Stomach (tissue), 9 donors: ENCODE data around the gene RNF112. TPM values are rescaled to one million over a fixed set of nuclear protein-coding genes. Genes with fewer than 3 reads are reported as not detected.

ENCODE experiments used
- DNase-seq, 2 donors: peaks; one replicate each; pipeline versions ENCODE4 v3.0.0 to v3.0.0-alpha.2; 2013 to 2019
- H3K27ac ChIP-seq, 5 donors: fragments of 200-600 bp in 4 of 5; sonication (generic) in 4 of 5; one replicate each; pipeline ENCODE4 v1.5.1; 2013 to 2019; ENCODE audit warnings: mild to moderate bottlenecking in 1 of 5, moderate library complexity in 1 of 5
- H3K27me3 ChIP-seq, 3 donors: fragments of 200-600 bp; sonication (generic); one replicate each; pipeline ENCODE4 v1.5.1; 2017 to 2019; ENCODE audit warnings: mixed run types in 1 of 3
- H3K36me3 ChIP-seq, 4 donors: fragments of 200-600 bp; sonication (generic); 1 replicate in 3 of 4; 2 replicates in 1 of 4; pipeline ENCODE4 v1.5.1; 2016 to 2019
- H3K4me1 ChIP-seq, 4 donors: fragments of 200-600 bp; sonication (generic); one replicate each; pipeline ENCODE4 v1.5.1; 2016 to 2019
- H3K4me3 ChIP-seq, 4 donors: fragments of 200-600 bp; sonication (generic) in 3 of 4; one replicate each; pipeline ENCODE4 v1.5.1; 2016 to 2019; ENCODE audit warnings: mild to moderate bottlenecking in 1 of 4
- H3K9me3 ChIP-seq, 4 donors: fragments of 200-600 bp; sonication (generic); one replicate each; pipeline ENCODE4 v1.5.1; 2016 to 2019
- EP300 ChIP-seq: sonication (generic); formaldehyde crosslinking; IDR thresholded peaks from one replicate; pipeline ENCODE4 v1.6.1; 2017; ENCODE audit warnings: antibody characterized with exemption
- POLR2A ChIP-seq, 4 donors: fragments of 450-650 bp; IDR thresholded peaks; one replicate each; pipeline ENCODE4 v1.6.1; 2016; ENCODE audit warnings: antibody characterized with exemption in 4 of 4, control low read depth in 2 of 4, mild to moderate bottlenecking in 1 of 4, moderate library complexity in 1 of 4
- POLR2AphosphoS5 ChIP-seq, 3 donors: sonication (generic); formaldehyde crosslinking; IDR thresholded peaks; one replicate each; pipeline ENCODE4 v1.6.1; 2016; ENCODE audit warnings: antibody characterized with exemption in 3 of 3
- WGBS, 5 donors: extraction: QIAGEN DNeasy Blood & Tissue Kit in 3 of 5; methylation state at CpG; one replicate each; pipeline versions ENCODE4 v1.1.5 to v1.1.7; 2013 to 2018; 5-methylcytosine and 5-hydroxymethylcytosine counted together
- intact Hi-C: fragments of 100-400 bp; cut with DNase I; formaldehyde crosslinking; loops from one replicate; pipeline ENCODE4 v1.15.1; 2023; ENCODE audit warnings: low total_unique reads
- polyA plus RNA-seq, 3 donors: library from polyadenylated mRNA; stranded (reverse); fragments of 200-250 nt; gene quantifications; one replicate each; pipeline ENCODE4 v1.2.3, GENCODE V29; 2013
- total RNA-seq, 5 donors: library from RNA; depleted of rRNA; stranded (reverse); fragments of >200 nt; gene quantifications; one replicate each; pipeline versions ENCODE4 v1.1.0 to v1.2.3, GENCODE V29; 2014 to 2016
- TF ChIP-seq, protein P1 (sequence below), 7 experiments: fragments of 450-650 bp in 4 of 7; fragments of 200-600 bp in 3 of 7; sonication (generic) in 3 of 7; IDR thresholded peaks; one replicate each; pipeline ENCODE4 v1.5.1; 2016 to 2019; ENCODE audit warnings: antibody characterized with exemption in 7 of 7, control low read depth in 2 of 7, mild to moderate bottlenecking in 1 of 7
- donor health status: healthy with polysubstance abuse.
- donor health status: Bipolar disorder and iron deficiency.
- donor health status: healthy.

The RNF112 gene
- total and polyA plus RNA-seq, 8 donors, result 0.45 to 5.0 (median 2.1) TPM; not detected in 2

GRCh38 chr17:19421219-19421618 lies 10.2 kb downstream of the RNF112 start:
- Histone ChIP-seq H3K4me1 (peaks cover 0 to 17% (median 2%) of the 10 kb centered on the region in 4 donors), H3K27me3 (no peaks in the 10 kb centered on the region), H3K4me3 (no peak overlapping the region), H3K27ac (no peak overlapping the region), H3K36me3 (no peaks in the 10 kb centered on the region), H3K9me3 (no peaks in the 10 kb centered on the region)
- TF ChIP-seq POLR2AphosphoS5 (IDR thresholded peaks at IDR 0.05), result no peak
- TF ChIP-seq EP300, result no peak
- TF ChIP-seq, protein P1, sequence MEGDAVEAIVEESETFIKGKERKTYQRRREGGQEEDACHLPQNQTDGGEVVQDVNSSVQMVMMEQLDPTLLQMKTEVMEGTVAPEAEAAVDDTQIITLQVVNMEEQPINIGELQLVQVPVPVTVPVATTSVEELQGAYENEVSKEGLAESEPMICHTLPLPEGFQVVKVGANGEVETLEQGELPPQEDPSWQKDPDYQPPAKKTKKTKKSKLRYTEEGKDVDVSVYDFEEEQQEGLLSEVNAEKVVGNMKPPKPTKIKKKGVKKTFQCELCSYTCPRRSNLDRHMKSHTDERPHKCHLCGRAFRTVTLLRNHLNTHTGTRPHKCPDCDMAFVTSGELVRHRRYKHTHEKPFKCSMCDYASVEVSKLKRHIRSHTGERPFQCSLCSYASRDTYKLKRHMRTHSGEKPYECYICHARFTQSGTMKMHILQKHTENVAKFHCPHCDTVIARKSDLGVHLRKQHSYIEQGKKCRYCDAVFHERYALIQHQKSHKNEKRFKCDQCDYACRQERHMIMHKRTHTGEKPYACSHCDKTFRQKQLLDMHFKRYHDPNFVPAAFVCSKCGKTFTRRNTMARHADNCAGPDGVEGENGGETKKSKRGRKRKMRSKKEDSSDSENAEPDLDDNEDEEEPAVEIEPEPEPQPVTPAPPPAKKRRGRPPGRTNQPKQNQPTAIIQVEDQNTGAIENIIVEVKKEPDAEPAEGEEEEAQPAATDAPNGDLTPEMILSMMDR (IDR thresholded peaks at IDR 0.05), result no peak
- TF ChIP-seq POLR2A (IDR thresholded peaks at IDR 0.05), result no peak
- 35 to 57% (median 41%) methylated on average over 4 of the region's 4 CpGs for WGBS, 5 donors
- intact Hi-C loops, result no loop called here
- DNase-seq, result no peak

- no peak for TF ChIP-seq POLR2A (IDR thresholded peaks at IDR 0.05)
- TF ChIP-seq, protein P1 (IDR thresholded peaks at IDR 0.05), result no peak
- 74 to 84% (median 80%) methylated on average over 6 of the region's 6 CpGs for WGBS, 5 donors
- Histone ChIP-seq H3K27me3 (no peaks in the 10 kb centered on the region), H3K9me3 (no peaks in the 10 kb centered on the region), H3K36me3 (no peaks in the 10 kb centered on the region), H3K27ac (no peak overlapping the region), H3K4me3 (no peak overlapping the region), H3K4me1 (peaks cover 0 to 17% (median 2%) of the 10 kb centered on the region in 4 donors)
- no peak for DNase-seq
- intact Hi-C loops, result no loop called here
These were observed 10.9 kb downstream of the RNF112 start for GRCh38 chr17:19421926-19422325.

DNA sequence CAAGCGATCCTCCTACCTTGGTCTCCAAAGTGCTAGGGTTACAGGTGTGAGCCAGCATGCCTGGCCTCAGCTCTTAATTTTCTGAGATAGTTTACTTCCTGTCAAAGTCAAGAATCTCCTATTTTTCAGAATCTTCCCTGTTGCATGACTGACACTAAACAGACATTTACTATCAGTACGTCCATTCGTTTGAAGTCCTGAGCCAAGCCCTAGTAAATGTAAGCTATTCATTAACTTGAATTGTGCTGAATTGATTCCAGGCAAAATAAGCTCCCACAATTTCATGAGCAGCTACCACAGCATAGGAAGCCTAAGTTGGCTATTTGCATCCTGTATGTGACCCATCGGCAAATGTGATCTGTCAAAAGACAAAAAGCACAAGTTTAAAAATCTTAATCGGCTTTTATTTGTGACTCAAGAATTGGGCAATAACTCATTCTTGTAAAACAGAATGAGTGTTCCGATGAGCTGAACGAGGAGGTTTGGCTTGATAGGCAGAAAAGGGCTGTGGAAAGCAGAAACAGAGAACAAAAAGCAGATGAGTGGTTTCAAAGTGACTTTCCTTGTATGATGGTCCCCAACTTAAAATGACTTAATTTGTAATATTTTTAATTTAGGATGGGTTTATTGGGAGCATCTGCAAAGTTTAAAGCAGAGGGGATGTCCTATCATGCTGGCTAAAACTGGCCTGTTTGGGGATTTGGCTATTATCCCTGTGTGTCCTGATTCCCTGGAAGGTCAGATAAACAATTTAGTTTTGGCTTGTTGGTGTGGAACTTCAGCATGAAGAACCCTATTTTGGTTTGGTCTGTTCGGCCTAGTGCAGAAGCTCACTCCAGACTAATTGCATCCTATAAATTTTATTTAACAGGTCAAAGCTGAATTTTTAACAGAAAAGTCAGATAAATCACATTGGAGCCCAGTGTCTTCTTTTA lies 14.2 kb downstream of the RNF112 start:
- WGBS, 5 donors, result 55 to 70% (median 62%) methylated on average over 8 of the region's 8 CpGs
- Histone ChIP-seq H3K27me3 (no peaks in the 10 kb centered on the region), H3K4me1 (peaks cover 0 to 17% (median 0%) of the 10 kb centered on the region in 4 donors), H3K4me3 (no peak overlapping the region), H3K27ac (peak overlapping the region in 4 of 5 donors; percentile 14 to 52 (median 33)), H3K9me3 (no peaks in the 10 kb centered on the region), H3K36me3 (no peaks in the 10 kb centered on the region)
- DNase-seq, result no peak
- intact Hi-C loops, result no loop called here
- TF ChIP-seq POLR2A (IDR thresholded peaks at IDR 0.05) (no peak), EP300 (no peak), POLR2AphosphoS5 (IDR thresholded peaks at IDR 0.05) (no peak)
- TF ChIP-seq, protein P1 (IDR thresholded peaks at IDR 0.05), result no peak

DNA sequence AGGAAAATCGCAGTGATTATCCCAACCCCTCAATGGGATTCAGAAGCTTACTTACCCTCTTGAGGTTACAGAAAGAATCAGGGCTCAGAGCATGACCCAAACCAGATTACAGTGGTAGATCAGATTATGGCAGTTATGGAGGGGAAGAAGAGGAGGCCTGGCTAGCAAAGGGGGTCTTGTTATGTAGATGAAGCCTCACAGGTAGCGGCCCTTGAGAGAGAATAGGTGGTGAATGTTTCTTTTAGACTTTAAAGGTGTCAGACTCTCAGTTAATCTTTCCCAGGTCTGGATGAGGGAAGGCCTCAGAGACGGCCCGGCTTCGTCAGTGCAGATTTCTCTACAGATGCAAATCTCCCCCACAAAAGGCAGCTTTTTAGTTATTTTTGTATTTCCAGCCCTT lies 15.6 kb downstream of the RNF112 start:
- 89 to 96% (median 95%) methylated on average over 5 of the region's 5 CpGs for WGBS, 5 donors
- Histone ChIP-seq H3K4me3 (no peak overlapping the region), H3K27me3 (no peaks in the 10 kb centered on the region), H3K36me3 (no peaks in the 10 kb centered on the region), H3K4me1 (peaks cover 0 to 17% (median 0%) of the 10 kb centered on the region in 4 donors), H3K9me3 (no peaks in the 10 kb centered on the region), H3K27ac (peak overlapping the region in 1 of 5 donors; percentile 47)
- TF ChIP-seq POLR2A (IDR thresholded peaks at IDR 0.05) (no peak), EP300 (no peak), POLR2AphosphoS5 (IDR thresholded peaks at IDR 0.05) (no peak)
- intact Hi-C loops, result no loop called here
- no peak for DNase-seq

- H3K9me3 ChIP-seq, result no peaks in the 10 kb centered on the region
- intact Hi-C loops, result no loop called here
- no peak overlapping the region for H3K27ac ChIP-seq
- no peaks in the 10 kb centered on the region for H3K27me3 ChIP-seq
- H3K36me3 ChIP-seq, result no peaks in the 10 kb centered on the region
- no peak for DNase-seq
- WGBS, 5 donors, result 74 to 82% (median 77%) methylated on average over 3 of the region's 3 CpGs
- TF ChIP-seq, protein P1 (IDR thresholded peaks at IDR 0.05), result no peak
- TF ChIP-seq POLR2A (IDR thresholded peaks at IDR 0.05) (no peak), EP300 (no peak), POLR2AphosphoS5 (IDR thresholded peaks at IDR 0.05) (no peak)
- H3K4me1 ChIP-seq, result no peaks in the 10 kb centered on the region
- H3K4me3 ChIP-seq, result no peak overlapping the region
These were observed 20.7 kb downstream of the RNF112 start for GRCh38 chr17:19431691-19432090.
